ENCODE results near the gene SHANK3.

- TF ChIP-seq CEBPB (IDR thresholded peaks at IDR 0.05) (no peak), EP300 (IDR thresholded peaks at IDR 0.05; ENCODE audit: borderline replicate concordance) (no peak), YY1 (IDR thresholded peaks at IDR 0.05; ENCODE audit: low read depth) (no peak), TAF1 (IDR thresholded peaks at IDR 0.05; ENCODE audit: low read depth) (no peak), TEAD4 (IDR thresholded peaks at IDR 0.05) (no peak), NFIC (IDR thresholded peaks at IDR 0.05) (no peak), RAD21 (IDR thresholded peaks at IDR 0.05; ENCODE audit: low read depth) (peak; percentile 73), CREB1 (IDR thresholded peaks at IDR 0.05; ENCODE audit: low read depth) (no peak), USF1 (IDR thresholded peaks at IDR 0.05) (no peak), TCF12 (IDR thresholded peaks at IDR 0.05; ENCODE audit: low read depth) (no peak), EGR1 (IDR thresholded peaks at IDR 0.05) (no peak), FOXM1 (IDR thresholded peaks at IDR 0.05; ENCODE audit: borderline replicate concordance, low read depth) (no peak)
- TF ChIP-seq, protein P1, sequence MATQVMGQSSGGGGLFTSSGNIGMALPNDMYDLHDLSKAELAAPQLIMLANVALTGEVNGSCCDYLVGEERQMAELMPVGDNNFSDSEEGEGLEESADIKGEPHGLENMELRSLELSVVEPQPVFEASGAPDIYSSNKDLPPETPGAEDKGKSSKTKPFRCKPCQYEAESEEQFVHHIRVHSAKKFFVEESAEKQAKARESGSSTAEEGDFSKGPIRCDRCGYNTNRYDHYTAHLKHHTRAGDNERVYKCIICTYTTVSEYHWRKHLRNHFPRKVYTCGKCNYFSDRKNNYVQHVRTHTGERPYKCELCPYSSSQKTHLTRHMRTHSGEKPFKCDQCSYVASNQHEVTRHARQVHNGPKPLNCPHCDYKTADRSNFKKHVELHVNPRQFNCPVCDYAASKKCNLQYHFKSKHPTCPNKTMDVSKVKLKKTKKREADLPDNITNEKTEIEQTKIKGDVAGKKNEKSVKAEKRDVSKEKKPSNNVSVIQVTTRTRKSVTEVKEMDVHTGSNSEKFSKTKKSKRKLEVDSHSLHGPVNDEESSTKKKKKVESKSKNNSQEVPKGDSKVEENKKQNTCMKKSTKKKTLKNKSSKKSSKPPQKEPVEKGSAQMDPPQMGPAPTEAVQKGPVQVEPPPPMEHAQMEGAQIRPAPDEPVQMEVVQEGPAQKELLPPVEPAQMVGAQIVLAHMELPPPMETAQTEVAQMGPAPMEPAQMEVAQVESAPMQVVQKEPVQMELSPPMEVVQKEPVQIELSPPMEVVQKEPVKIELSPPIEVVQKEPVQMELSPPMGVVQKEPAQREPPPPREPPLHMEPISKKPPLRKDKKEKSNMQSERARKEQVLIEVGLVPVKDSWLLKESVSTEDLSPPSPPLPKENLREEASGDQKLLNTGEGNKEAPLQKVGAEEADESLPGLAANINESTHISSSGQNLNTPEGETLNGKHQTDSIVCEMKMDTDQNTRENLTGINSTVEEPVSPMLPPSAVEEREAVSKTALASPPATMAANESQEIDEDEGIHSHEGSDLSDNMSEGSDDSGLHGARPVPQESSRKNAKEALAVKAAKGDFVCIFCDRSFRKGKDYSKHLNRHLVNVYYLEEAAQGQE (IDR thresholded peaks at IDR 0.05; ENCODE audit: low read depth) = no peak
- TF ChIP-seq, protein P2, sequence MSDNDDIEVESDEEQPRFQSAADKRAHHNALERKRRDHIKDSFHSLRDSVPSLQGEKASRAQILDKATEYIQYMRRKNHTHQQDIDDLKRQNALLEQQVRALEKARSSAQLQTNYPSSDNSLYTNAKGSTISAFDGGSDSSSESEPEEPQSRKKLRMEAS (IDR thresholded peaks at IDR 0.05) = no peak
Measured at GRCh38 chr22:50691521-50691920, 18.9 kb downstream of the SHANK3 start.

All from Ishikawa (cell line).